ENCODE results near the gene PLEKHA6. TPM values are rescaled to one million over a fixed set of nuclear protein-coding genes. Genes with fewer than 3 reads are reported as not detected.

Gene PLEKHA6
- total and polyA plus RNA-seq, 2 of the 4 experiments (the other 2 are of a cell fraction), result 8.2 to 19.9 TPM

- Histone ChIP-seq H3K14ac (replicated peaks; ENCODE audit: low read depth, low read length) (no peak overlapping the region), H2BK15ac (ENCODE audit: low read depth, low read length) (no peak overlapping the region), H2AK5ac (ENCODE audit: low read depth, low read length) (no peak overlapping the region), H2BK20ac (ENCODE audit: low read depth, low read length) (no peak overlapping the region), H4K5ac (ENCODE audit: low read depth, low read length) (peak overlapping the region; percentile 4; the same call in 1 of the 2 replicates), H3K56ac (ENCODE audit: extremely low read depth, insufficient read depth, low read length) (no peak overlapping the region), H3K27ac (ENCODE audit: insufficient read depth, low read length) (no peak overlapping the region), H2AFZ (replicated peaks; ENCODE audit: low read length, poor library complexity) (no peak overlapping the region), H4K20me1 (ENCODE audit: insufficient read depth, low read length) (no peaks in the 10 kb centered on the region), H3K9ac (ENCODE audit: low read depth, low read length) (no peak overlapping the region), H3K4me1 (ENCODE audit: control insufficient read depth, insufficient read depth, low read length) (peaks cover 14% of the 10 kb centered on the region; the same call in 1 of the 2 replicates), H3K4ac (ENCODE audit: low read depth, low read length) (no peak overlapping the region), H4K91ac (ENCODE audit: insufficient read depth, low read depth, low read length) (no peak overlapping the region), H4K8ac (ENCODE audit: low read depth in 2 of 2, low read length in 2 of 2) (no peak overlapping the region), H3K4me2 (ENCODE audit: low read depth, low read length) (no peak overlapping the region), H3K4me3 (ENCODE audit: insufficient read depth, low read depth, low read length) (no peak overlapping the region), H2AK9ac (replicated peaks; ENCODE audit: low read depth, low read length, poor library complexity) (peak overlapping the region; percentile 62), H2BK5ac (ENCODE audit: low read depth, low read length, poor library complexity, severe bottlenecking) (no peak overlapping the region), H3K79me1 (ENCODE audit: low read depth in 1 of 2, low read length in 2 of 2) (no peaks in the 10 kb centered on the region), H3K9me3 (ENCODE audit: control insufficient read depth, insufficient read depth, low read length) (no peaks in the 10 kb centered on the region), H3K23ac (ENCODE audit: low read depth, low read length) (no peak overlapping the region), H3K18ac (ENCODE audit: low read depth, low read length) (no peak overlapping the region), H3K9me1 (ENCODE audit: insufficient read depth, low read length) (no peaks in the 10 kb centered on the region), H3K27me3 (ENCODE audit: control insufficient read depth, insufficient read depth, low read length) (no peaks in the 10 kb centered on the region), H3K36me3 (ENCODE audit: control insufficient read depth, insufficient read depth, low read length) (no peaks in the 10 kb centered on the region), H2BK120ac (ENCODE audit: low read depth, low read length) (no peak overlapping the region)
- ChIA-PET CTCF (interaction anchor here (0.6 to 1.7 kb wide), 5 partner anchors 12 to 103 kb away, joined by 3 to 5 read pairs (median 4); no protein-coding TSS in a partner anchor), POLR2A (ENCODE audit: unreplicated experiment) (no interaction called here)
- no peak for TF ChIP-seq RFX5 (IDR thresholded peaks at IDR 0.05; ENCODE audit: low read depth, low read length)
- TF ChIP-seq CEBPB (IDR thresholded peaks at IDR 0.05; ENCODE audit: low read depth, low read length), result no peak
- TF ChIP-seq NFE2L2 (IDR thresholded peaks at IDR 0.05; ENCODE audit: low read depth, low read length), result no peak
- TF ChIP-seq ELK1 (IDR thresholded peaks at IDR 0.05; ENCODE audit: borderline replicate concordance, low read depth, low read length), result no peak
- no peak for TF ChIP-seq CHD1 (IDR thresholded peaks at IDR 0.05; ENCODE audit: low read depth, low read length)
- TF ChIP-seq POLR2A (IDR thresholded peaks at IDR 0.05; ENCODE audit: low read depth, low read length), result no peak
- no peak for TF ChIP-seq FOS (IDR thresholded peaks at IDR 0.05; ENCODE audit: low read depth, low read length)
- no peak for TF ChIP-seq MAZ (IDR thresholded peaks at IDR 0.05; ENCODE audit: borderline replicate concordance, low read depth, low read length)
- no peak for TF ChIP-seq RCOR1 (IDR thresholded peaks at IDR 0.05; ENCODE audit: insufficient replicate concordance, low read length)
- no peak for TF ChIP-seq CTCF (conservative IDR thresholded peaks at IDR 0.05; ENCODE audit: low read depth, low read length)
- TF ChIP-seq MXI1 (IDR thresholded peaks at IDR 0.05; ENCODE audit: borderline replicate concordance, low read depth, low read length), result no peak
- DNase-seq (peak; percentile 26), ATAC-seq (ENCODE audit: low read depth) (no peak)
- intact Hi-C loops (cut with micrococcal nuclease) (loop anchor here (10.0 kb wide), 1 partner anchor 62 kb away; no protein-coding TSS in a partner anchor), dilution Hi-C loops (cut with HindIII; ENCODE audit: low sequenced_read_pairs, unreplicated experiment) (no loop called here), in situ Hi-C loops (cut with MboI; ENCODE audit: low sequenced_read_pairs) (no loop called here)
- no TSS peak for BruUV-seq (replicated peaks)
- 70% methylated on average over 2 of the region's 4 CpGs; no CpG with 5 or more reads in 1 of the 2 experiments for WGBS, 2 experiments (ENCODE audit: extremely low coverage in 2 of 2, insufficient read length in 1 of 2)
These were observed 2.7 kb downstream of the PLEKHA6 start for GRCh38 chr1:204356997-204357396.

Measured in IMR-90 (cell line).